ENCODE measurements around the gene SLC12A9. TPM values are rescaled to one million over a fixed set of nuclear protein-coding genes. Genes with fewer than 3 reads are reported as not detected.
A peak's percentile ranks its signal among the peaks of the same experiment; 100 is the strongest.

SLC12A9 gene
- total RNA-seq, 4 donors from 2014 or later, result 11.2 to 32.9 (median 20.2) TPM

DNA sequence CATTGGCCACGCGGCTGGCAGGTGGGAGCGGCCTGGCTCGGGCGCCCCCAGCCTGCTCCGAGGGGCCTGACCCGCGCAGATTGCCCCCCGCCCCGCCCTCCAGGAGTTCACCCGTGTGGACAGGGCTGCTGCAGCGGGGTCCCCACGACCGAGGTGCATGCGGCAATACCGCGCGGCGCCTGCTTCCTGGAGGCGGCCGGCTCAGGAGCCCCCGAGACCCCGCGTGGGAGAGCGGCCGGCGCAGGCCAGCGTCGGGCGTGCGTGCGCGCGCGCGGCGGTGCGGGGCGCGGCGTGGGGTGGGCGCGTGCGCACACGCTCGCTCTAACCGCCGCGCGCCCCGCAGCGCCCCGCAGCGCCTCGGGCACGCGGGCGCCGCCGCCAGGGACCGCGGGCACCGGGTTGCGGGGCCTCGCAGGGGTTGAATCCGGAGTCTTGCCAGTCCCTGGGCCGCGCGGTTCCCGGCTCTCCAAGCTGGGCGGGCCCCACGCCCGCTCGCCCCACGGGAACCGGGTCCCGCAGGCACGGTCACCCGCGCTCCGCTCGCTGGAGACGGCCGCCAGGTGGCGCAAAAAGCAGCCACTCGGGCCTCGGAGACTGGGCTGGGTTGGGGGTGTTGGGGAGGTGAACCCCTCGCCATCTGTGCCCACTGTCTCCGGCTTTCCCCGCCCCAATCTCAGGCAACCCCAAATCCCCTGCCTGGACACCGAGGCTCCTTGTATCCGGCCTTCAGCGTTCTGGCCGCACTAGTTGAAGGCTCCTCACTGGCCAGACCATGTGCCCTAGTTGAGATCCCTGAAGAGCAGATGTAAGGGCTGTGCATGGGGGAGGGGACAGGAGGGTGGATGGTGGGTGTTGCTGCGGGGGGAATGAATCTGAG is 44.5 kb downstream of the SLC12A9 start:
- ATAC-seq, result peak; percentile 39
- TF ChIP-seq POLR2A (IDR thresholded peaks at IDR 0.05), result no peak
- TF ChIP-seq, protein P1, sequence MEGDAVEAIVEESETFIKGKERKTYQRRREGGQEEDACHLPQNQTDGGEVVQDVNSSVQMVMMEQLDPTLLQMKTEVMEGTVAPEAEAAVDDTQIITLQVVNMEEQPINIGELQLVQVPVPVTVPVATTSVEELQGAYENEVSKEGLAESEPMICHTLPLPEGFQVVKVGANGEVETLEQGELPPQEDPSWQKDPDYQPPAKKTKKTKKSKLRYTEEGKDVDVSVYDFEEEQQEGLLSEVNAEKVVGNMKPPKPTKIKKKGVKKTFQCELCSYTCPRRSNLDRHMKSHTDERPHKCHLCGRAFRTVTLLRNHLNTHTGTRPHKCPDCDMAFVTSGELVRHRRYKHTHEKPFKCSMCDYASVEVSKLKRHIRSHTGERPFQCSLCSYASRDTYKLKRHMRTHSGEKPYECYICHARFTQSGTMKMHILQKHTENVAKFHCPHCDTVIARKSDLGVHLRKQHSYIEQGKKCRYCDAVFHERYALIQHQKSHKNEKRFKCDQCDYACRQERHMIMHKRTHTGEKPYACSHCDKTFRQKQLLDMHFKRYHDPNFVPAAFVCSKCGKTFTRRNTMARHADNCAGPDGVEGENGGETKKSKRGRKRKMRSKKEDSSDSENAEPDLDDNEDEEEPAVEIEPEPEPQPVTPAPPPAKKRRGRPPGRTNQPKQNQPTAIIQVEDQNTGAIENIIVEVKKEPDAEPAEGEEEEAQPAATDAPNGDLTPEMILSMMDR (IDR thresholded peaks at IDR 0.05), result peak in 3 of 4 experiments; percentile 66 to 83 (median 77)
- peaks cover 0 to 34% (median 23%) of the 10 kb centered on the region in 3 donors for H3K4me1 ChIP-seq
- H3K27ac ChIP-seq, result no peak overlapping the region
- no peaks in the 10 kb centered on the region for H3K9me3 ChIP-seq
- peaks cover 81% of the 10 kb centered on the region for H3K27me3 ChIP-seq
- no CpG with 5 or more reads among the region's 95 CpGs for WGBS, 2 donors (ENCODE audit: low coverage in 1 of 2)
- peak overlapping the region in 1 of 2 donors; percentile 52 for H3K4me3 ChIP-seq
- no peaks in the 10 kb centered on the region for H3K36me3 ChIP-seq

DNA sequence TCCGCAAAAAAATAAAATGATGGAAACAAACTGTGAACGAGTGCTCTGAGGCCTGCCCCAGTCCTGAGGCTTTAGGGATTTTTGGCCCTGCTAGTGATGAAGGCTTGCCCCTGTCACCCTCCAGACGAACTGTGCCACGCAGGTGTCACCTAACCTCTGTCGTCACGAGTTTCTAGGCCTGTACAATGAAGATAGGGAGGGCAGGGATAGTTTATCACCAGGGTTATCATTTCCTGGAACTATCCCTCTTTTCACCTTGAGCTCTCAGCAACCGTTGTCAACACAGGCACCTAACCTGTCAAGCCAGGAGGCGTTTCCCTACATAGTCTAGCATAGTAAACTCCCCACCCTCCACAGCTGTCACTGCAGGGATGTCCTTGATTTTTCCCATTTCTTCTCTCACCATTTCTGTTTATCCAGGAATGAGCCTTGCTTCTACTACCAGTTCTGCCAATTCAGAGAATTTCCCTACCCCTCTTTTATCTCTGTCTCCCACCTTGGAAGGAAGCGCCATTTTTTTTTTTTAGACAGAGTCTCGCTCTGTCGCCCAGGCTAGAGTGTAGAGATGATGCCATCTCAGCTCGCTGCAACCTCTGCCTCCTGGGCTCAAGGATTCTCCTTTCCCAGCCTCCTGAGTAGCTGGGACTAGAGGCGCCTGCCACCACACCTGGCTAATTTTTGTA is 45.4 kb downstream of the SLC12A9 start:
- 63% methylated on average over 10 to 13 of the region's 13 CpGs for WGBS, 2 donors (ENCODE audit: low coverage in 1 of 2)
- H3K9me3 ChIP-seq, result no peaks in the 10 kb centered on the region
- no peak overlapping the region for H3K4me3 ChIP-seq
- no peak for ATAC-seq
- TF ChIP-seq, protein P1 (IDR thresholded peaks at IDR 0.05), result no peak
- TF ChIP-seq EP300 (IDR thresholded peaks at IDR 0.05) (no peak), POLR2AphosphoS5 (IDR thresholded peaks at IDR 0.05) (no peak), POLR2A (IDR thresholded peaks at IDR 0.05) (no peak)
- H3K36me3 ChIP-seq, result no peaks in the 10 kb centered on the region
- H3K27ac ChIP-seq, result no peak overlapping the region
- peaks cover 0 to 34% (median 23%) of the 10 kb centered on the region in 3 donors for H3K4me1 ChIP-seq
- peaks cover 90% of the 10 kb centered on the region for H3K27me3 ChIP-seq

DNA sequence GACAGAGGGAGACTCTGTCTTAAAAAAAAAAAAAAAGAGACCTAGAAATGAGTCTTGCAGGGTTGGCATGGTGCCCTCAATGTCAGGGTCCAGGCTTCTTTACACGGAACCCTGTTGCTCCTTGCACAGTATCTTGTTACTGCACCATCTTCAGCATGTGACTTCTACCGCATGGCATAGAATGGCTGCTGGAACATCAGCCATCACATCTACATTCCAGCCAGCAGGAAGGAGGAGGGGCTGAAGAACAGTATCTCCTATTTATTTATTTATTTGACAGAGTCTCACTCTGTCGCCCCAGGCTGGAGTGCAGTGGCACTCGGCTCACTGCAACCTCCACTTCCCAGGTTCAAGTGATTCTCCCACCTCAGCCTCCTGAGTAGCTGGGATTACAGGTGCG is 46.9 kb downstream of the SLC12A9 start:
- H3K27me3 ChIP-seq, result peaks cover 95% of the 10 kb centered on the region
- ATAC-seq, result no peak
- no peak overlapping the region for H3K27ac ChIP-seq
- no peaks in the 10 kb centered on the region for H3K36me3 ChIP-seq
- H3K4me1 ChIP-seq, result peaks cover 0 to 32% (median 22%) of the 10 kb centered on the region in 3 donors
- TF ChIP-seq EP300 (IDR thresholded peaks at IDR 0.05) (no peak), POLR2A (IDR thresholded peaks at IDR 0.05) (no peak), POLR2AphosphoS5 (IDR thresholded peaks at IDR 0.05) (no peak)
- TF ChIP-seq, protein P1 (IDR thresholded peaks at IDR 0.05), result no peak
- H3K9me3 ChIP-seq, result no peaks in the 10 kb centered on the region
- no peak overlapping the region for H3K4me3 ChIP-seq
- WGBS, 2 donors (ENCODE audit: low coverage in 1 of 2), result 91 to 100% methylated on average over 3 to 4 of the region's 5 CpGs

DNA sequence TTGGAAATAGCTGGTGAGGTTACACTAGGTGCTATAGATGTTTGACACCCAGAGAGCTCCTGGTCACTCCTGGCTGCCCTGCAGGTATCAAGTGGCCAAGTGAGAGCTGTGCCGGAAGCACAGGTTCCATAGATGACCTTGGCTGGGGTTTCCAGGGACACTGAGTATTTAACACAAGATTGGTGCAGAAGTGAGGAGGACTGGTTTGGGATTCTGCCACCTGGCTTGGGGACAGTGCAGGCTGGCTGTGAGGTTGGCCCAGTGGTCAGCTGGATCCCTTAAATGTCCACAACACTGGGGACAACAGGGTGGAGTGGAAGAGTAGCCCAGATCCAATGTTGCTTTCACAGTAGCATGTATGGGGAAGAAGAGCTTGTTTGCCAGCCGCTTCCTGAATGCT is 48.5 kb downstream of the SLC12A9 start:
- H3K4me3 ChIP-seq, result no peak overlapping the region

More for the DNA sequence above, 48.5 kb downstream of the SLC12A9 start:
- ATAC-seq, result no peak
- Histone ChIP-seq H3K36me3 (no peaks in the 10 kb centered on the region), H3K27ac (no peak overlapping the region), H3K9me3 (no peaks in the 10 kb centered on the region), H3K4me1 (peaks cover 0 to 16% (median 7%) of the 10 kb centered on the region in 3 donors), H3K27me3 (peaks cover 83% of the 10 kb centered on the region)
- TF ChIP-seq, protein P1 (IDR thresholded peaks at IDR 0.05), result no peak
- no peak for TF ChIP-seq EP300 (IDR thresholded peaks at IDR 0.05)
- no peak for TF ChIP-seq POLR2A (IDR thresholded peaks at IDR 0.05)
- no peak for TF ChIP-seq POLR2AphosphoS5 (IDR thresholded peaks at IDR 0.05)
- 100% methylated on average over 1 of the region's 2 CpGs; no CpG with 5 or more reads in 1 of the 2 donors for WGBS, 2 donors (ENCODE audit: low coverage in 1 of 2)
